ENCODE results near the gene FERMT3.

FERMT3 gene

DNA sequence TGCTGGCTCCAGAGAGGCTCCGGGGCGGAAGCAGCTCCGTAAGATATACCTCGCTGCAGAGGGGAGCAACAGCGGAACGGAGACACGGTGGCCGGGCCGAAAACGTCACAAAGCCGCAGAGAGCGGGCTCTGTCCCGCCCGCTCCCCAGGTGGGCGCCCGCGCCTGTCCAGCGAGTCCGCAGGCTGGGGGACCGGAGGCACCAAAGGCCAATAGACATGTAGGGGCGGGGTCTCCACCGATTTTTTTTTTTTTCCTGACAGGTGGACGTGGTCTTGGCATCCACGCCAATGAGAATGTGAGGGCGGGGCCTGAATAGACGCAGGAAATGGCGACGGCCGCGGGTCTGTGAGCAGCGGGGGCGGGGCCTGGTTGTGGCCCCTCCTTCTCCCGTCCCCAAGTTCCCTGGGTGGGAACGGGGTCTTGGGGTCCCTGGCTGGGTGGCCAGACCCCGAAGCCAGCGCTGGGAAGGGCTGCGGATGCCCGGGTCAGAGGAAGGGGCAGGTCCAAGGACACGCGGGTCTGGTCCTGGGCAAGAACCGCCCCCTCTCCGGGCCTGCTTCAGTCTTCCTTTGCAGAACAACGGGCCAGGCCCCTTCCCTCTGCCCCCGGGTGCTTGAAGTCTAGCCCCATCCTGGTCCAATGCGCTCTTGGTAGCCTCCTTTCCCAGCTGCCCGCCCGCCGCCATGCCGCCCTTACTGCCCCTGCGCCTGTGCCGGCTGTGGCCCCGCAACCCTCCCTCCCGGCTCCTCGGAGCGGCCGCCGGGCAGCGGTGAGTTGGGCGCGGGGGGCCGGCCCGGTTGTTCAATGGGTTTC is 23.9 kb downstream of the FERMT3 start, which contains the start of gene DNAJC4:
TSS of gene DNAJC4 (plus strand) at position 378 of the 814 bp plus-strand sequence. CDS start at position 685, 307 bp downstream.
- ChIA-PET POLR2A (interaction anchor here (0.7 to 5.3 kb wide), 5 partner anchors 14 to 49 kb away, joined by 3 to 59 read pairs (median 3); partner anchors contain the start of genes FKBP2 and PPP1R14B), CTCF (no interaction called here)
- DNase-seq (ENCODE audit: extremely low spot score) = peak; percentile 79
- TF ChIP-seq ZNF384 (IDR thresholded peaks at IDR 0.05) = peak; percentile 96
- TF ChIP-seq ELF4 (IDR thresholded peaks at IDR 0.05) = no peak
- TF ChIP-seq LEF1 (IDR thresholded peaks at IDR 0.05; ENCODE audit: borderline replicate concordance) = no peak
- TF ChIP-seq, protein P1, sequence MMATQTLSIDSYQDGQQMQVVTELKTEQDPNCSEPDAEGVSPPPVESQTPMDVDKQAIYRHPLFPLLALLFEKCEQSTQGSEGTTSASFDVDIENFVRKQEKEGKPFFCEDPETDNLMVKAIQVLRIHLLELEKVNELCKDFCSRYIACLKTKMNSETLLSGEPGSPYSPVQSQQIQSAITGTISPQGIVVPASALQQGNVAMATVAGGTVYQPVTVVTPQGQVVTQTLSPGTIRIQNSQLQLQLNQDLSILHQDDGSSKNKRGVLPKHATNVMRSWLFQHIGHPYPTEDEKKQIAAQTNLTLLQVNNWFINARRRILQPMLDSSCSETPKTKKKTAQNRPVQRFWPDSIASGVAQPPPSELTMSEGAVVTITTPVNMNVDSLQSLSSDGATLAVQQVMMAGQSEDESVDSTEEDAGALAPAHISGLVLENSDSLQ (IDR thresholded peaks at IDR 0.05) = peak; percentile 83

DNA sequence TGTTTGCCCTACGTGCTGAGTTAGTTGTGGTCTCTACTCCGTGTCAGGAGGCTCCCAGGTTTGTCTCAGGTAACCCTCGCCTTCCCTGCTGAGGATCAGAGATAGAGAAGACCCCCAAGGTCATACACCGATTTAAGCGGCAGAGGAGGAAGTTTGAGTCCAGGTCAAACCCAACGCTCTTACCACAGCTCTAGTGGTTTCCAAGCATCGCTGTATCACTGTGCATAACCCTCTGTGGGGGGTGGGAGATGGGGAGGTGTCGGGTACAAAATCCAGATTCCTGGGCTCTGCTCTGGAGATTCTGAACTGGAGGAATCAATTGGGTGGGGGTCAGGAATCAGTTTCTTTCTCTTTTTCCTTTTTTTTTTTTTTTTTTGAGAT is 24.5 kb downstream of the FERMT3 start:
- POLR2A ChIA-PET = interaction anchor here (0.7 to 5.3 kb wide), 5 partner anchors 14 to 49 kb away, joined by 3 to 59 read pairs (median 3); partner anchors contain the start of genes FKBP2 and PPP1R14B
- no peak for DNase-seq (ENCODE audit: extremely low spot score)
- TF ChIP-seq FOXK2 (IDR thresholded peaks at IDR 0.05) (no peak), LEF1 (IDR thresholded peaks at IDR 0.05; ENCODE audit: borderline replicate concordance) (no peak), FOXM1 (IDR thresholded peaks at IDR 0.05; ENCODE audit: borderline replicate concordance) (no peak), NFRKB (IDR thresholded peaks at IDR 0.05) (no peak), HDGF (IDR thresholded peaks at IDR 0.05; ENCODE audit: borderline replicate concordance) (no peak), CTBP1 (IDR thresholded peaks at IDR 0.05; ENCODE audit: borderline replicate concordance) (no peak), ELF4 (IDR thresholded peaks at IDR 0.05) (no peak), ZNF384 (IDR thresholded peaks at IDR 0.05) (no peak), SUZ12 (IDR thresholded peaks at IDR 0.05) (no peak), BHLHE40 (IDR thresholded peaks at IDR 0.05; ENCODE audit: borderline replicate concordance) (no peak)
- TF ChIP-seq, protein P1 (IDR thresholded peaks at IDR 0.05) = no peak
- CTCF ChIA-PET = no interaction called here

DNA sequence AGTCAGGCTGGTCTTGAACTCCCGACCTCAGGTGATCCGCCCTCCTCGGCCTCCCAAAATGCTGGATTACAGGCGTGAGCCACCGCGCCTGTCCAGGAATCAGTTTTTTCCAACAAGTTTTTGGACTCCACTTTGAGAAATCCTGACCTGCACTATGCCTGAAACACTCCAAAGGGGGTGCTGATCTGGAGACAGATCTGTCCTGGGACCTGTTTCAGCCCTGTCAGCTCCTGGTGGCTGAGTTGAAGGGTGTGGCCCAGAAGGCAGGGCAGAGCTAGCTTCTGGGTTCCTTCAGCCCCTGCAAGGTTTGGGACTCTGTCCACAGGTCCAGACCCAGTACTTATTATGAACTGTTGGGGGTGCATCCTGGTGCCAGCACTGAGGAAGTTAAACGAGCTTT is 25.0 kb downstream of the FERMT3 start:
- ChIA-PET POLR2A (interaction anchor here (1.0 to 5.3 kb wide), 3 partner anchors 13 to 176 kb away, joined by 3 to 59 read pairs (median 3); partner anchors contain the start of genes FKBP2 and PPP1R14B), CTCF (no interaction called here)
- no peak for TF ChIP-seq CTBP1 (IDR thresholded peaks at IDR 0.05; ENCODE audit: borderline replicate concordance)
- no peak for TF ChIP-seq HDGF (IDR thresholded peaks at IDR 0.05; ENCODE audit: borderline replicate concordance)
- no peak for TF ChIP-seq SUZ12 (IDR thresholded peaks at IDR 0.05)
- no peak for TF ChIP-seq ZNF384 (IDR thresholded peaks at IDR 0.05)
- no peak for TF ChIP-seq NFRKB (IDR thresholded peaks at IDR 0.05)
- no peak for TF ChIP-seq L3MBTL2 (conservative IDR thresholded peaks at IDR 0.05)
- TF ChIP-seq SP1 (IDR thresholded peaks at IDR 0.05) = no peak
- no peak for TF ChIP-seq FOXM1 (IDR thresholded peaks at IDR 0.05; ENCODE audit: borderline replicate concordance)
- TF ChIP-seq ELF4 (IDR thresholded peaks at IDR 0.05) = no peak
- TF ChIP-seq TARDBP (IDR thresholded peaks at IDR 0.05) = no peak
- no peak for TF ChIP-seq BHLHE40 (IDR thresholded peaks at IDR 0.05; ENCODE audit: borderline replicate concordance)
- TF ChIP-seq, protein P1 (IDR thresholded peaks at IDR 0.05) = no peak
- no peak for TF ChIP-seq FOXA1 (IDR thresholded peaks at IDR 0.05)
- no peak for TF ChIP-seq FOXK2 (IDR thresholded peaks at IDR 0.05)
- no peak for TF ChIP-seq LEF1 (IDR thresholded peaks at IDR 0.05; ENCODE audit: borderline replicate concordance)
- DNase-seq (ENCODE audit: extremely low spot score) = no peak

DNA sequence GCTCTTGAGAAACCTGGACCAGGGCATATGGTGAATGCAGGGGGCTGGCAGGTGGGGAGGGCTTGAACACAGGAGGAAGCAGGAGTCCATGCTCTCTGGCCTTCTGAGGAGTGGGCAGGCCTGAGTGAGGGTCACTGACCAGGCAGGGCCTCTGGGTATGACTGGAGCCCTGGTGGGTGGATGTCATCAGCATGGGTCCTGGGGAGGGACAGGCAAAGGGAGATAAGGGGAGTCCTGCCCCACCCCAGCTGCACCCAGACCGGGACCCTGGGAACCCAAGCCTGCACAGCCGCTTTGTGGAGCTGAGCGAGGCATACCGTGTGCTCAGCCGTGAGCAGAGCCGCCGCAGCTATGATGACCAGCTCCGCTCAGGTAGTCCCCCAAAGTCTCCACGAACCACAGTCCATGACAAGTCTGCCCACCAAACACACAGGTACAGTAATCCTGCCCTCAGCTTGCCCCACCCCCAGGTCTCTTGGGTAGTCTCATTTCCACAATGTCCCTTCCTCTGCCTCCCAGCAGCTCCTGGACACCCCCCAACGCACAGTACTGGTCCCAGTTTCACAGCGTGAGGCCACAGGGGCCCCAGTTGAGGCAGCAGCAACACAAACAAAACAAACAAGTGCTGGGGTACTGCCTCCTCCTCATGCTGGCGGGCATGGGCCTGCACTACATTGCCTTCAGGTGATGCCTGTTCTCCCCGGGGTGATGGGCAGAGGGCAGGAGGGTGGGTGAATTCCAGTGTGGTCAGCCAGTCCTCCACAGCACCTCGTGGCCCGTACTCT is 25.9 kb downstream of the FERMT3 start:
- ChIA-PET CTCF (no interaction called here), POLR2A (interaction anchor here (1.0 to 5.3 kb wide), 2 partner anchors 12 to 175 kb away, joined by 3 to 59 read pairs; partner anchors contain the start of genes FKBP2 and PPP1R14B)
- no peak for TF ChIP-seq L3MBTL2 (conservative IDR thresholded peaks at IDR 0.05)

DNA sequence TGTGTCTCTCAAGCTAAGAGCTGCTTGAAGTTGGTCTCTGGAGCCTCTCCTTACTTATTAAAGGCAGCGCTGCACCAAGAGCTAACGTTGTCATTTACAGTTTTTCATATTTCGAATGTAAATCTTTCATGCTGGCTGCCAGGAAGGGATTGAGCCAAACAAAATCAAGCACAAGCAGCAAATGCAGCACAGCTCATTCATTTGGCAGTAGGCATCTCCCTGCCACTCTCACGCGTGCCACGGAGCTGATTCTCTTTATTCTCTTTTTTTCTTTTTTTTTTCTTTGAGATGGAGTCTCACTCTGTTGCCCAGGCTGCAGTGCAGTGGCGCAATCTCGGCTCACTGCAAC is 26.4 kb downstream of the FERMT3 start:
- CTCF ChIA-PET = no interaction called here
- POLR2A ChIA-PET = interaction anchor here (5.3 kb wide), 1 partner anchor 12 kb away, joined by 59 read pairs; the partner anchor contains the start of genes FKBP2 and PPP1R14B
- TF ChIP-seq L3MBTL2 (conservative IDR thresholded peaks at IDR 0.05) = no peak
- DNase-seq (ENCODE audit: extremely low spot score) = no peak

More for the DNA sequence above, 25.9 kb downstream of the FERMT3 start:
- no peak for DNase-seq (ENCODE audit: extremely low spot score)

DNA sequence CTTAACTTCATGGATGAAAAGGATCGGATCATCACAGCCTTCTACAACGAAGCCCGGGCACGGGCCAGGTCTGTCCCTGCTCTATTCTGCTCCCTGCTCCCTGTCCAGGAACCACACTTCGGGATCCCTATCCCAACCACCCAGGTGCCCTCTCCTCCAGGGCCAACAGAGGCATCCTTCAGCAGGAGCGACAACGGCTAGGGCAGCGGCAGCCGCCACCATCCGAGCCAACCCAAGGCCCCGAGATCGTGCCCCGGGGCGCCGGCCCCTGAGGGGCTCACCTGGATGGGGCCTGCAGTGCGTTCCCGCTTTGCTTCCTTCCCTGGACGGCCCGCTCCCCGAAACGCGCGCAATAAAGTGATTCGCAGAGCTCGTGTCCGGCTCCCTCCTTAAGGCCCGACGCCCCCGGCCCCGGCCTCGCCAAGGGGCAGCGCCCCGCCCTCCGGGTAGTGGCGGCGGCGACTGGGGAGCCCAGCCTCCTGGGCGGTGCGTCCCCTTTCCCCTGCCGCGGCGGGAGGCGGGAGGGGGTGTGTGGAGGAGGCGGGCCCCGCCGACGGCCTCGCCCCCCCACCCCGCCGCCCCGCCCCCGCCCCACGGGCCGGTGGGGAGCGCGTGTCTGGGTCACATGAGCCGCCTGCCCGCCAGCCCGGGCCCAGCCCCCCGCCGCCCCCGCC is 27.5 kb downstream of the FERMT3 start, which contains the start of gene VEGFB:
TSS of gene VEGFB (plus strand) at position 672 of the 674 bp plus-strand sequence. CDS start 250 bp downstream, outside the sequence.
- ChIA-PET CTCF (interaction anchor here (0.6 kb wide), 1 partner anchor 17 kb away, joined by 3 read pairs; no protein-coding TSS in a partner anchor), POLR2A (interaction anchor here (0.7 to 5.3 kb wide), 3 partner anchors 10 to 49 kb away, joined by 3 to 59 read pairs (median 4); partner anchors contain the start of genes FKBP2 and PPP1R14B)
- DNase-seq (ENCODE audit: extremely low spot score) = no peak
- no peak for TF ChIP-seq CTBP1 (IDR thresholded peaks at IDR 0.05; ENCODE audit: borderline replicate concordance)
- TF ChIP-seq, protein P1 (IDR thresholded peaks at IDR 0.05) = no peak
- no peak for TF ChIP-seq SUZ12 (IDR thresholded peaks at IDR 0.05)
- TF ChIP-seq BHLHE40 (IDR thresholded peaks at IDR 0.05; ENCODE audit: borderline replicate concordance) = no peak
- TF ChIP-seq L3MBTL2 (conservative IDR thresholded peaks at IDR 0.05) = no peak
- TF ChIP-seq SP1 (IDR thresholded peaks at IDR 0.05) = no peak
- TF ChIP-seq HDGF (IDR thresholded peaks at IDR 0.05; ENCODE audit: borderline replicate concordance) = no peak
- no peak for TF ChIP-seq ELF4 (IDR thresholded peaks at IDR 0.05)
- no peak for TF ChIP-seq ZNF384 (IDR thresholded peaks at IDR 0.05)
- TF ChIP-seq FOXA1 (IDR thresholded peaks at IDR 0.05) = no peak
